Naive thymus-derived CD4-positive, alpha-beta T cell (primary cell): ENCODE data around the gene SSBP2. TPM values are rescaled to one million over a fixed set of nuclear protein-coding genes. Genes with fewer than 3 reads are reported as not detected.

ENCODE experiments used
- ATAC-seq: fragments of 150-1000 bp; cut with Tn5 transposase; 2 replicates; pipeline ENCODE4 v1.10.0; 2021; ENCODE audit warnings: mild to moderate bottlenecking, moderate library complexity
- CTCF ChIA-PET: fragments of 350-600 bp; sonication (Branson Sonifier 250); formaldehyde crosslinking; loops from one replicate; lab custom pipeline; 2021; ENCODE audit warnings: antibody characterized with exemption; lab: Charles Lee
- POLR2A ChIA-PET: fragments of 350-600 bp; sonication (Branson Sonifier 250); formaldehyde crosslinking; loops from one replicate; lab custom pipeline; 2021; ENCODE audit warnings: antibody characterized with exemption, inconsistent platforms; lab: Charles Lee
- DNase-seq, 9 donors: peaks; one replicate each; pipeline versions ENCODE4 v3.0.0 to v3.0.0-alpha.2; 2020 to 2022; ENCODE audit warnings: mixed read lengths in 1 of 9
- H3K27ac ChIP-seq: one replicate; pipeline ENCODE4 v1.7.0; 2013; ENCODE audit warnings: mild to moderate bottlenecking, low read depth, low read length, moderate library complexity
- H3K27me3 ChIP-seq, 2 donors: one replicate each; pipeline ENCODE4 v1.7.0; 2013; ENCODE audit warnings: low read length in 2 of 2, mild to moderate bottlenecking in 2 of 2, moderate library complexity in 2 of 2; ENCODE audit not compliant: control insufficient read depth in 2 of 2, insufficient read depth in 2 of 2
- H3K36me3 ChIP-seq, 3 experiments: 1 replicate in 2 of 3; 2 replicates in 1 of 3; pipeline ENCODE4 v1.7.0; 2013; ENCODE audit warnings: low read length in 3 of 3, mild to moderate bottlenecking in 3 of 3, moderate library complexity in 1 of 3; ENCODE audit not compliant: insufficient read depth in 3 of 3, control insufficient read depth in 2 of 3
- H3K4me1 ChIP-seq, 2 donors: one replicate each; pipeline ENCODE4 v1.7.0; 2013; ENCODE audit warnings: low read length in 2 of 2, mild to moderate bottlenecking in 2 of 2, moderate library complexity in 1 of 2; ENCODE audit not compliant: control insufficient read depth in 2 of 2, insufficient read depth in 2 of 2
- H3K4me3 ChIP-seq: 2 replicates; pipeline ENCODE4 v1.7.0; 2013; ENCODE audit warnings: mild to moderate bottlenecking, low read length
- H3K9me3 ChIP-seq, 3 experiments: 1 replicate in 2 of 3; 2 replicates in 1 of 3; pipeline ENCODE4 v1.7.0; 2013; ENCODE audit warnings: low read length in 3 of 3; ENCODE audit not compliant: control insufficient read depth in 2 of 3
- H3K27ac Mint-ChIP-seq, 9 donors: one replicate each; pipeline ENCODE4 v1.8.0; 2020 to 2022; ENCODE audit warnings: mixed read lengths in 9 of 9, mild to moderate bottlenecking in 8 of 9, moderate library complexity in 5 of 9, inconsistent platforms in 2 of 9
- H3K27me3 Mint-ChIP-seq, 5 donors: one replicate each; pipeline ENCODE4 v1.8.0; 2021 to 2022; ENCODE audit warnings: mixed read lengths in 5 of 5, mild to moderate bottlenecking in 1 of 5
- H3K36me3 Mint-ChIP-seq, 5 donors: one replicate each; pipeline ENCODE4 v1.8.0; 2020 to 2022; ENCODE audit warnings: mixed read lengths in 5 of 5, mild to moderate bottlenecking in 3 of 5, inconsistent platforms in 1 of 5
- H3K4me1 Mint-ChIP-seq, 7 donors: one replicate each; pipeline ENCODE4 v1.8.0; 2020 to 2022; ENCODE audit warnings: mixed read lengths in 7 of 7, mild to moderate bottlenecking in 3 of 7, inconsistent platforms in 1 of 7
- H3K4me3 Mint-ChIP-seq, 10 donors: one replicate each; pipeline ENCODE4 v1.8.0; 2020 to 2022; ENCODE audit warnings: mild to moderate bottlenecking in 10 of 10, mixed read lengths in 10 of 10, moderate library complexity in 6 of 10, inconsistent platforms in 2 of 10
- H3K9me3 Mint-ChIP-seq, 11 donors: one replicate each; pipeline ENCODE4 v1.8.0; 2020 to 2022; ENCODE audit warnings: mixed read lengths in 11 of 11, mild to moderate bottlenecking in 4 of 11, inconsistent platforms in 1 of 11, moderate library complexity in 1 of 11
- intact Hi-C, 2 donors: fragments of 100-400 bp; cut with micrococcal nuclease; formaldehyde crosslinking; loops; one replicate each; pipeline ENCODE4 v1.15.1; 2023
- polyA plus RNA-seq, 2 donors: library from polyadenylated mRNA; unstranded; fragments of 300-500 nt; fragmentation: Illumina TruSeq; gene quantifications; one replicate each; pipeline ENCODE4 v1.2.3, GENCODE V29; 2021
- total RNA-seq, 6 experiments: library from RNA in 5 of 6; stranded (reverse) in 5 of 6; gene quantifications; 1 replicate in 5 of 6; 2 replicates in 1 of 6; pipeline ENCODE4 v1.2.3 and lab custom pipeline; 2021 to 2026

Gene SSBP2
- total and polyA plus RNA-seq, 7 experiments from 2014 or later, result 36.7 to 99.8 (median 70.7) TPM

DNA sequence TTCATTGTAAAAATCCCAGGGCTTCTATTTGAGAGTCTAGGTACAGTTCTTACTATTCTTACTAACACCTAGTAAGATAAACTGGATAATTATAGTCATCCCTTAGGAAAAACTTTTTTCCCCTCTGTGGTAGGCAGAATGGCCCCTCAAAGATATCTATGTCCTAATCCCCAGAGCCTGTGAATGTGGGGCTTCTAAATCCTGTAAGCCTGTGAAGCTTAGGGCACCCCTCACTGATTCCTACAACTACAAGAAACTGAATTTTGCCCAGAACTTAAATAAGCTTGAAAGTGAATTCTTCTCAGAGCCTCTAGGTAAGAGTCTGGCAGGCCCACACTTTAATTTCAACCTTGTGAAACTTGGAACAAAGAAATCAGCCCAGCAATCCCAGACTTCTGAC, 226.9 kb downstream of the SSBP2 start:
- Mint-ChIP-seq H3K36me3 (peaks cover 5 to 14% (median 7%) of the 10 kb centered on the region in 5 donors), H3K27ac (no peak overlapping the region), H3K9me3 (no peaks in the 10 kb centered on the region), H3K4me3 (no peak overlapping the region), H3K4me1 (peaks cover 3 to 32% (median 19%) of the 10 kb centered on the region in 7 donors), H3K27me3 (no peaks in the 10 kb centered on the region)
- intact Hi-C loops, result no loop called here
- DNase-seq, result no peak
- Histone ChIP-seq H3K27me3 (no peaks in the 10 kb centered on the region), H3K36me3 (no peaks in the 10 kb centered on the region), H3K27ac (no peak overlapping the region), H3K9me3 (no peaks in the 10 kb centered on the region), H3K4me1 (no peaks in the 10 kb centered on the region), H3K4me3 (no peak overlapping the region)
- no peak for ATAC-seq
- ChIA-PET POLR2A (interaction anchor here (1.3 kb wide), 1 partner anchor 14 kb away, joined by 4 read pairs; no protein-coding TSS in a partner anchor), CTCF (no interaction called here)

DNA sequence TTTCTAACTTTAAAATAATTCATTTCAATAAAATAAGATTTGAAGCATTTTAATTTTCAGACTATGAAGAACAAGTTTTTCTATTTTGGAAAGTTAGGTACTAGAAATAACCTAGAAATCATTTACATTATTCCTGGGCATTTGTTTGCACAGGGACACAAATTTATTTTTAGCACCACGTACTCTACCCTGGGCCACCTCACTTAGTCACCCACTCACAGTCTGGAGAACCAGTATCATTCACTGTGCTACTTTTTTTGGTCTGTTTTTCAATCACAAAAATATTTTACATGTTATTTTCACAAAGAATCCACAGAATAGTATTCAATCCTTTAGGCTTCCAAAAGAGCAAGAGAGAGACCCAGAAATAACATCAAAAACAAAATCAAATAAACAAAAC, 228.3 kb downstream of the SSBP2 start:
- no peak overlapping the region for H3K4me3 Mint-ChIP-seq
- DNase-seq, result no peak

DNA sequence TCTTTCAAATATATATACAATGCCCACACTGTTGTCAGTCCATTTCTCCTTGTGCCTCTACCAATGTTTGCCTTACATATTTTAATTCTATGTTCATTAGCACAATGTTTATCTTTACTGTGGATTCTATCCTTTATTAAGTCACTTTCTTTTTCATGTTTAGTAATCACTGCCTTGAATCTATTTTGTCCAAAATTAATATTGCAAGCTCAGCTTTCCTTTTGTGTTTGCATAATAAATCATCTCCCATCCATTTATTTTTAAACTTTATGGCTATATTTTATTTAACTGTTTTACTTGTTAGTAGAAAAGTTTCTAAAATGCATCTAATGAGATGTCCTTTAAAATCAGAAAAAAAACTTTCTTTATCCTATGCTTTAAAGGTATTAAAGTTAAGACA, 230.1 kb downstream of the SSBP2 start:
- H3K27me3 Mint-ChIP-seq, result no peaks in the 10 kb centered on the region
- H3K9me3 ChIP-seq, result no peaks in the 10 kb centered on the region
- ATAC-seq (no peak), DNase-seq (no peak)
- H3K4me1 Mint-ChIP-seq, result peaks cover 2 to 20% (median 6%) of the 10 kb centered on the region in 7 donors
- no peak overlapping the region for H3K27ac ChIP-seq
- POLR2A ChIA-PET, result no interaction called here
- no peaks in the 10 kb centered on the region for H3K36me3 ChIP-seq
- H3K27me3 ChIP-seq, result no peaks in the 10 kb centered on the region
- H3K36me3 Mint-ChIP-seq, result peaks cover 0 to 10% (median 5%) of the 10 kb centered on the region in 5 donors
- CTCF ChIA-PET, result no interaction called here
- intact Hi-C loops, result no loop called here
- H3K4me3 Mint-ChIP-seq, result no peak overlapping the region
- peak overlapping the region in 1 of 9 donors; percentile 41 for H3K27ac Mint-ChIP-seq
- no peaks in the 10 kb centered on the region for H3K4me1 ChIP-seq
- H3K9me3 Mint-ChIP-seq, result no peaks in the 10 kb centered on the region
- no peak overlapping the region for H3K4me3 ChIP-seq

More for the DNA sequence above, 228.3 kb downstream of the SSBP2 start:
- no peaks in the 10 kb centered on the region for H3K9me3 Mint-ChIP-seq
- no peaks in the 10 kb centered on the region for H3K9me3 ChIP-seq
- H3K4me1 Mint-ChIP-seq, result peaks cover 3 to 26% (median 16%) of the 10 kb centered on the region in 7 donors
- POLR2A ChIA-PET, result interaction anchor here (0.6 kb wide), 1 partner anchor 354 kb away, joined by 3 read pairs; no protein-coding TSS in a partner anchor
- no peak overlapping the region for H3K27ac ChIP-seq
- H3K4me1 ChIP-seq, result no peaks in the 10 kb centered on the region
- intact Hi-C loops, result no loop called here
- no peaks in the 10 kb centered on the region for H3K36me3 ChIP-seq
- H3K4me3 ChIP-seq, result no peak overlapping the region
- CTCF ChIA-PET, result no interaction called here
- no peaks in the 10 kb centered on the region for H3K27me3 ChIP-seq
- ATAC-seq, result no peak
- H3K27ac Mint-ChIP-seq, result no peak overlapping the region
- peaks cover 3 to 11% (median 5%) of the 10 kb centered on the region in 5 donors for H3K36me3 Mint-ChIP-seq
- no peaks in the 10 kb centered on the region for H3K27me3 Mint-ChIP-seq

DNA sequence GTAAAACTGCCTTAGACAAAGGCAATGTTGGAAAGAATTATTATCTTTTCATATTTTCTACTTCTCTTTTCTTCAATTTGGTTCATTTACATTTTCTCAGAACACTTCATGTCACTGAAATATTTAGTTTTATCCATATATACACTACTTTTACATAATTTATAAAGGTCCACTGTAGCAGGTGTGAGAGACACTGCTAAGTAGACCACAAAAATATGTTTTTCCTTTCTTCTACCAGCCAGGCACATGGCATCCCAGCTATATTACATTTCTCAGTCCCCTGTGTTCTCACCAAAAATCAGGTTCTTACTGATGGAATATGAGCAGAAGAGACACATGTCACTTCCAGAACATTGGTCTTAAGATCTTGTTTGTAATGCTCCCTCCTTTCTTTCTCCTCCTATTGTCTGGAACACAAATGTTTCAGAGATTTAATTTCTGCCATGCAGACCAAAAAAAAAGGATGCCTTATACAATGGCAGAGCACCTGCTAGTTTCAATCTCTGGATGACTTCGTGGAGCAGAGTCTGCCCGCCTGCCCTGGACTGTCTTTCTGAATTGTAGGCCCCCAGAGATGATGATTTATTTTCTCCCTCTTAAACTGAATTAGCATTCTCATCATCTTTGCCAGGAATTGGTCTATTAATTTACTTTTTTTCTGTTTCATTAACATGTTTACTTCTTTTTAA, 231.5 kb downstream of the SSBP2 start:
- H3K9me3 Mint-ChIP-seq, result no peaks in the 10 kb centered on the region
- peaks cover 0 to under 1% (median 0%) of the 10 kb centered on the region in 5 donors for H3K36me3 Mint-ChIP-seq
- Histone ChIP-seq H3K36me3 (no peaks in the 10 kb centered on the region), H3K4me3 (no peak overlapping the region), H3K4me1 (no peaks in the 10 kb centered on the region), H3K27me3 (no peaks in the 10 kb centered on the region), H3K9me3 (no peaks in the 10 kb centered on the region), H3K27ac (no peak overlapping the region)
- intact Hi-C loops, result loop anchor here in 1 of 2 donors (10.0 kb wide), 1 partner anchor 455 kb away; the partner anchor contains the start of gene ATG10
- ATAC-seq (no peak), DNase-seq (no peak)
- no peak overlapping the region for H3K4me3 Mint-ChIP-seq
- H3K27me3 Mint-ChIP-seq, result no peaks in the 10 kb centered on the region
- H3K4me1 Mint-ChIP-seq, result peaks cover 0 to 14% (median 5%) of the 10 kb centered on the region in 7 donors
- ChIA-PET CTCF (no interaction called here), POLR2A (interaction anchor here (0.6 to 1.0 kb wide), 2 partner anchors 217 to 235 kb away, joined by 3 to 4 read pairs; no protein-coding TSS in a partner anchor)
- peak overlapping the region in 1 of 9 donors; percentile 28 for H3K27ac Mint-ChIP-seq

DNA sequence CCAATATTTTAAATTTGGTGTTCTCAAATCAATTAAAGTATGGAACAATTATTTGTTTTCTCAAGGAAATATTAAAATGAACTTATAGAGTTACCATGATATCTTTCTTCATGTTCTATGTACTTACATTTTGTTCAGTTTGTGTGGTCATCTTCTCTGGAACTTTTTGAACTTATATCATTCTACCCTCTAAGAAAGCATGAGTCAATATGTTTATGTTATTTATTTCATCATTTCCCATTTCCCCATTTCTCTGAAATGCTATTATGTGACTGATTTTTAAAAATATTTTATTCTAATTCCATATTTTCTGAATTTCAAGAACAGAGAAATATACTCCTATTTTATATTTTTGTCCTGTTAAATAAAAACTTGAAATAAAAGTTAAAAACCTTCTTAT, 233.4 kb downstream of the SSBP2 start:
- Histone ChIP-seq H3K27ac (no peak overlapping the region), H3K4me1 (no peaks in the 10 kb centered on the region), H3K4me3 (no peak overlapping the region), H3K36me3 (no peaks in the 10 kb centered on the region), H3K27me3 (no peaks in the 10 kb centered on the region), H3K9me3 (no peaks in the 10 kb centered on the region)
- ChIA-PET CTCF (no interaction called here), POLR2A (no interaction called here)
- Mint-ChIP-seq H3K27me3 (no peaks in the 10 kb centered on the region), H3K36me3 (no peaks in the 10 kb centered on the region), H3K9me3 (no peaks in the 10 kb centered on the region), H3K27ac (no peak overlapping the region), H3K4me3 (no peak overlapping the region), H3K4me1 (peaks cover 0 to 17% (median 11%) of the 10 kb centered on the region in 7 donors)
- no peak for ATAC-seq
- intact Hi-C loops, result loop anchor here in 1 of 2 donors (10.0 kb wide), 1 partner anchor 457 kb away; the partner anchor contains the start of gene ATG10
- no peak for DNase-seq

DNA sequence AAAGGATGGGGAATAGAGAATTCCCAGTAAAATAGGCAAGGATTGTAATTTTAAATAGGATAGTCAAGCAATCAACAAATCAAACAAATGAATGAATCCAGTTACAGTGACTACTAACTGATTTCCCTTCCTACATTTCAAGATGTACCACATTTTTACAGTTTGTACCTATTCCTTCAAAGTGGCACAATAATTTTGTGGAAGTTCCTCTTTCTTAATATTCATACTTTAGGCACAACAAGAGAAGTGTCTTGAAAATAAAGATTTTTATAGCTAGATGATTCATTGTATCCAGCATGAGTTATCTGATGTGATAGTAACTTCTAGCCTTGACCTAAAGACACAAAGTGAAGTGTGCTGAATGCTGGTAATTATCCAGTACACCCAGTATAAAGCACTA, 234.8 kb downstream of the SSBP2 start:
- no peak overlapping the region for H3K4me3 Mint-ChIP-seq
- H3K27me3 ChIP-seq, result no peaks in the 10 kb centered on the region
- H3K9me3 Mint-ChIP-seq, result no peaks in the 10 kb centered on the region
- no peak overlapping the region for H3K27ac Mint-ChIP-seq
- peaks cover 0 to 19% (median 11%) of the 10 kb centered on the region in 7 donors for H3K4me1 Mint-ChIP-seq
- intact Hi-C loops, result loop anchor here in 1 of 2 donors (10.0 kb wide), 1 partner anchor 459 kb away; the partner anchor contains the start of gene ATG10
- no peaks in the 10 kb centered on the region for H3K36me3 ChIP-seq
- DNase-seq, result no peak
- no peak overlapping the region for H3K27ac ChIP-seq
- ATAC-seq, result no peak
- H3K9me3 ChIP-seq, result no peaks in the 10 kb centered on the region
- ChIA-PET POLR2A (no interaction called here), CTCF (interaction anchor here (1.2 kb wide), 1 partner anchor 323 kb away, joined by 4 read pairs; no protein-coding TSS in a partner anchor)
- H3K4me1 ChIP-seq, result no peaks in the 10 kb centered on the region
- H3K36me3 Mint-ChIP-seq, result peaks cover 0 to 6% (median 3%) of the 10 kb centered on the region in 5 donors
- no peak overlapping the region for H3K4me3 ChIP-seq
- H3K27me3 Mint-ChIP-seq, result no peaks in the 10 kb centered on the region
